ENCODE results near the gene FAM181B. TPM values are rescaled to one million over a fixed set of nuclear protein-coding genes. Genes with fewer than 3 reads are reported as not detected.

FAM181B gene
- total RNA-seq, 1 experiment from 2014 or later: 0.09 TPM

DNA sequence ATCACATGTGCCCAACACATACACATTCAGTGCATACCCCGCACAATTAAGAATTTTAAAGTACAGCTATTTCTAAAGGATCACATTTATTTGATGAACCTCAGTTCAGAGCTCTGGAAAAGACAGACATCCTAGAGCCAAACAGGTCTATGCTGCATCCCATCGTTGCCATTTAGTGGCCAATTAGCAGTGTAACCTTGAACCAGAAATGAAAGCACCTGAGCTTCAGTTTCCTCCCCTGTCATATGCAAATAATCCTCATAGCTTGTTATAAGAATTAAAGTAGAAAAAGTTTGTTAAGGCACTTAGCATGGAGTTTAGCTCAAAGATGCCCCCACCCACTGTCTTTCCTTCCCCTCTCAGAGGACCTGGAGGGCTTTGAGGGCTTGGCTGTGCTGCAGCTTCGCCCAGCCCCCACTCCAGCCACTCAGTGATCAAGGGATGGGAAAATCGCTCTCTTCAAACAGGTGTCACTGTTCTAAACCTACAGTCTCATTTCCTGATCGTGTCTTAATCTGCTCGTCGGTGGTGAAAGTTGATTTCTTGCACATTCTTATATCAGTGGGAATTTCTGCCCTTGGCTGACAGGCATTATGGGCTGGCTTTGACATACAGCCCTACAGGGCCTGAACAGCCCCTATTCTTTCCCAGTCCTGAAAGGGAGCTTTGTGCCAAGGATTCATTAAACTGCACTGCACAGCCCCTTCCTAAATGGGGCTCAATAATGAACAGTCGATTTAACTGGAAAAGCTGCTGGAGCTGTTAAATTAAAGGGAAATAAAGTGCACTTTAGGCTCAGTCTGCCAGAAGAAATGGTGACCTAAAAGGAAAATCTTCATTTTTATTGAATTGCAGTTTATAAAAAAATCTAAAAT, 23.3 kb upstream of the FAM181B start:
- no peaks in the 10 kb centered on the region for H3K4me1 Mint-ChIP-seq (ENCODE audit: low read depth, unreplicated experiment)
- no peak overlapping the region for H3K27ac Mint-ChIP-seq (ENCODE audit: unreplicated experiment)
- DNase-seq: no peak
- CTCF ChIA-PET: no interaction called here
- H3K9me3 Mint-ChIP-seq (ENCODE audit: low read depth, unreplicated experiment): no peaks in the 10 kb centered on the region
- BruUV-seq (replicated peaks): no TSS peak
- TF ChIP-seq CTCF (IDR thresholded peaks at IDR 0.05; ENCODE audit: unreplicated experiment): no peak
- peaks cover 76% of the 10 kb centered on the region for H3K27me3 Mint-ChIP-seq (ENCODE audit: unreplicated experiment)
- intact Hi-C loops (cut with micrococcal nuclease; ENCODE audit: unreplicated experiment): no loop called here
- no peaks in the 10 kb centered on the region for H3K36me3 Mint-ChIP-seq (ENCODE audit: insufficient read depth, unreplicated experiment)
- no peak overlapping the region for H3K4me3 Mint-ChIP-seq (ENCODE audit: low read depth, unreplicated experiment)

DNA sequence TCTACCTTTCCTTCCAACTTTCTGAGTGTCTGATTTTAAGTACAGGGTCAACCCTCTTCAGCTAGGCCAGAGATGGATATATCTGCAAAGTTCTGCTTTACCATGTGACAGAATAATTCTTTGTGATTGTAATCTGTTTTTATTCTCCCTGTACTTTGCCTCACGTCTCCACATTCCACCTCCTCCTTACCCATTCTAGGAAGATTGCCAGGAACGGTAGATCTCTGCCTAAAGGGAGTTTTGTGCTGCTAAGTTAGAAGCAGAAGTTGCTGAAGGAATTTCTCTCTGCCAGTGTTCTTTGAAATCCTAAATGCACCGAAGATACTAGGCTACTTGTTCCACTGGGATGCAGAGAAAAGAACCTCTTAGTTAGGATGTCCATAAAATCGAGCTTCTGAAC, 20.7 kb upstream of the FAM181B start:
- no peak overlapping the region for H3K27ac Mint-ChIP-seq (ENCODE audit: unreplicated experiment)

DNA sequence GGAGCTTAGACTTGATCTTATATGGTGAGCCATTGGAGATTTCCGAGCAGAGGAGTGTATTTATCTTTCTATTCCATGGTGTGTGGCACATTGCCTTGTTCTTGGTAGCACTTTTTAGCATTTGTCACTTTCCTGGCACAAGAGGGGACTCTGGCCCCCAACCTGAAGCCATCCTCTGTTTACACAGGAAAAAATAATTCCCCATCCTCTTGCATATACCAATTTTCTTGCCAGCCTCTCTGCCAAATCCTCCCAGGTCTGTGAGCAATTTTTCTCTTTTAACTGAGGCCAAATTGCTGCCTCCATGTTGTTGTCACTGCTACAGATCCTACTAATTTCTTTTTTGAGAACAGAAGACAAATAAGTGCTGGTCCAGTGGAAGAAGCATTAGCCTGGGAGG, 20.3 kb upstream of the FAM181B start:
- Mint-ChIP-seq H3K9me3 (ENCODE audit: low read depth, unreplicated experiment) (no peaks in the 10 kb centered on the region), H3K27ac (ENCODE audit: unreplicated experiment) (no peak overlapping the region), H3K36me3 (ENCODE audit: insufficient read depth, unreplicated experiment) (no peaks in the 10 kb centered on the region), H3K4me1 (ENCODE audit: low read depth, unreplicated experiment) (no peaks in the 10 kb centered on the region), H3K4me3 (ENCODE audit: low read depth, unreplicated experiment) (no peak overlapping the region), H3K27me3 (ENCODE audit: unreplicated experiment) (peaks cover 68% of the 10 kb centered on the region)
- TF ChIP-seq CTCF (IDR thresholded peaks at IDR 0.05; ENCODE audit: unreplicated experiment): no peak
- BruUV-seq (replicated peaks): no TSS peak
- DNase-seq: no peak
- intact Hi-C loops (cut with micrococcal nuclease; ENCODE audit: unreplicated experiment): no loop called here
- CTCF ChIA-PET: no interaction called here

More for the DNA sequence above, 20.7 kb upstream of the FAM181B start:
- H3K36me3 Mint-ChIP-seq (ENCODE audit: insufficient read depth, unreplicated experiment): no peaks in the 10 kb centered on the region
- intact Hi-C loops (cut with micrococcal nuclease; ENCODE audit: unreplicated experiment): no loop called here
- no TSS peak for BruUV-seq (replicated peaks)
- H3K4me3 Mint-ChIP-seq (ENCODE audit: low read depth, unreplicated experiment): no peak overlapping the region
- no peak for DNase-seq
- CTCF ChIA-PET: no interaction called here
- no peak for TF ChIP-seq CTCF (IDR thresholded peaks at IDR 0.05; ENCODE audit: unreplicated experiment)
- no peaks in the 10 kb centered on the region for H3K9me3 Mint-ChIP-seq (ENCODE audit: low read depth, unreplicated experiment)
- H3K4me1 Mint-ChIP-seq (ENCODE audit: low read depth, unreplicated experiment): no peaks in the 10 kb centered on the region
- peaks cover 73% of the 10 kb centered on the region for H3K27me3 Mint-ChIP-seq (ENCODE audit: unreplicated experiment)

- no peak for TF ChIP-seq CTCF (IDR thresholded peaks at IDR 0.05; ENCODE audit: unreplicated experiment)
- Mint-ChIP-seq H3K4me3 (ENCODE audit: low read depth, unreplicated experiment) (no peak overlapping the region), H3K27me3 (ENCODE audit: unreplicated experiment) (peaks cover 64% of the 10 kb centered on the region), H3K36me3 (ENCODE audit: insufficient read depth, unreplicated experiment) (no peaks in the 10 kb centered on the region), H3K4me1 (ENCODE audit: low read depth, unreplicated experiment) (no peaks in the 10 kb centered on the region), H3K27ac (ENCODE audit: unreplicated experiment) (no peak overlapping the region), H3K9me3 (ENCODE audit: low read depth, unreplicated experiment) (no peaks in the 10 kb centered on the region)
- intact Hi-C loops (cut with micrococcal nuclease; ENCODE audit: unreplicated experiment): no loop called here
- no TSS peak for BruUV-seq (replicated peaks)
- CTCF ChIA-PET: no interaction called here
- no peak for DNase-seq
Measured at GRCh38 chr11:82752801-82753200, 19.1 kb upstream of the FAM181B start.
